ENCODE data around the gene FUBP1.
"Not testable (repeated sequence)": the region's sequence is repeated elsewhere in the genome, so short reads cannot be mapped to it uniquely, and the experiment has no call there.

Gene FUBP1

GRCh38 chr1:77940921-77941570 is 37.8 kb downstream of the FUBP1 start:
- no peak for DNase-seq

DNA sequence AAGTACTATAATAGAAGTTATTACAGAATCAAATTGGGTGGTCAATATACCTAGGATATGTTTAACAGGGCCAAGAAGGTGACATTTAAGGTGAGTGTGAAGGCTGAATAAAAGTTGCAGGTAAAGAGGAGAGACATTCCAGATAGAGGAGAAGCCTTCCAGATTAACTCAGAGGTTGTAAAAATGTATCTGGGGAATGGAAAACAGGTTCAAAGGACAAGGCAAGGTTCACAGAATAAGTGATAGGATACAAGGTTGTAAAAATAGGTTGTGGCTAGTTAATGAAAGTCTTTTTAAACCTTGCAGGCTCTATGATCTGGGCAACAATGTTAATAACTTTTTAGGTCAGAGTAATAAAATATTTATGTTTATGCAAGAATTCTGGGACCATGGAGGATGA is 40.2 kb downstream of the FUBP1 start:
- DNase-seq: no peak

DNA sequence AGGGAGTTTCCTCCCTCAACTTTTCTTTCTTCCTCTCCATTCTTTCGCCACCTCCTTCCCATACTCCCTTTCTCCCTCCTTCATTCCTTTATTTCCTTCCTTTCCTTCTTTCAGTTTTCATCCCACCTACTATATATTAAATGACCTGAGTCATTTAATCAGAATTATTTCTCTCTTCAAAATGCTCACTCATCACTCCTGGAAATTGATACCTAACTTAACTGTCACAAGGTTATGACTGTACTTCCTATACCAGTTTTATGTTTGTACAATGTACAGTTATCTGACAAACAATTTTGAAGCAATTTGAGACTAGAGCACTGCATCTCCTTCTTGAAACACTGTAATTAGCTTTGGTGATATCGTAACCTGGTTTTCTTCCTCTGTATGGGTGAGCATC is 49.1 kb downstream of the FUBP1 start:
- no peak for DNase-seq

- no peak for DNase-seq
Measured at GRCh38 chr1:77927414-77927813, 51.5 kb downstream of the FUBP1 start.

GRCh38 chr1:77926561-77927357 is 52.1 kb downstream of the FUBP1 start:
- DNase-seq: no peak

DNA sequence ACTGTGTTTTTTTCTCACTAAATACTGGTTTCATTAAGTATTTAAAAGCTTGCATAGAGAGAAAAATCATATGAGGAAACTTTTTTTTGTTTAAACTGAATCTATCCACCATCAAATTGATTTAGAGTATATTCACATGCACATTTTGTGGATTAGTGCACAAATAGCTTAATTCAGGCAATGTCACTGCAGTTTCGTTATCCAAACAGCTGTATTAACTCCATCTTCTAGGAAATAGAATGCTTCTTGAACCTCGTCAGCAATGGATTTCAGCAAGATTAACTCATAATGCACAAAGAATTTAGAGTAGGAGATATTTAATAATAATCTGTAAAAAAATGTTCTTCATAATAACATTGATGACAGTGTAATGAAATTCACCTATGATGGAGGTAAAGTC is 52.9 kb downstream of the FUBP1 start:
- no peak for DNase-seq

DNA sequence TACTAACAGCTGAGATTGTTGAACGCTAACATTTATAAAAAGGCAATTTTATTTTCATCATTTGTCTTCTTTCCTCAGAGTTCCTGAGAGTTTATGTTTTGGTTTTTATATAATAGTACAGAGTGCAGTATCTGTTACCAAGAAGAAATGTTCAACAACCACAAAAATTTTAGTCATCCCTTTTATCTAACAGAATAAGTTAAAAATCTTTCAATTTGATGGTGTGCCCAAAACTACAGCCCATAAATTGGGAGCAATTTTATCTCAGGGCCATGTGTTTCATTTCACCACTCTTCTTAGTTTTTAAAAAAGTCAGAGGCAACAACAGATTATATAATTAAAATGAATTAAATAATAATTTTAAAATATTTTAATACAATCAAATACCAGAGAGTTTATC is 53.4 kb downstream of the FUBP1 start:
- DNase-seq: no peak

DNA sequence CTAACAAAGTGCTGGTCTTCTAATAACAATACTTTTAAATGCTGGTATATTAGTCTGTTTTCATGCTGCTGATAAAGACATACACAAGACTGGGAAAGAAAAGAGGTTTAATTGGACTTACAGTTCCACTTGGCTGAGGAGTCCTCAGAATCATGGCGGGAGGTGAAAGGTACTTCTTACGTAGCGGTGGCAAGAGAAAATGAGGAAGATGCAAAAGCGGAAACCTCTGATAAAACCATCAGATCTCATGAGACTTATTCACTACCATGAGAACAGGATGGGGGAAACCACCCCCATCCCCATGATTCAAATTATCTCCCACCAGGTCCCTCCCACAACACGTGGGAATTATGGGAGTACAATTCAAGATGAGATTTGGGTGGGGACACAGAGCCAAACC is 60.0 kb downstream of the FUBP1 start:
- DNase-seq: not testable (repeated sequence)

- DNase-seq: no peak
Measured at GRCh38 chr1:77910116-77910515, 68.8 kb downstream of the FUBP1 start.

DNA sequence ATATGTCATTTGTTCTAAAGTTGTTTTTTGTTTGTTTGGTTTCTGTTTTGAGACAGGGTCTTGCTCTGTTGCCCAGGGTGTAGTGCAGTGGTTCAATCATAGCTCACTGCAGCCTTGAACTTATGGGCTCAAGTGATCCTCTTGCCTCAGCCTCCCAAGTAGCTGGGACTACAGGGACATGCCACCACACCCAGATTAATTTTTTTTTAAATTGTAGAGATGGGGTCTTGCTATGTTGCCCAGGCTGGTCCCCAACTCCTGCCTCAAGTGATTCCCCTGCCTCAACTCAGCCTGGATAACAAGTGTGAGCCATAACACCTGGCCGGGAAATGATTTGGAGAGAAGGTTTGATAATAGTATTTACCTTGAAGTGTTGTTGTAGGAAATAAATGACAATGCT is 72.2 kb downstream of the FUBP1 start:
- no peak for DNase-seq

GRCh38 chr1:77906019-77906545 is 72.8 kb downstream of the FUBP1 start:
- no peak for DNase-seq

DNA sequence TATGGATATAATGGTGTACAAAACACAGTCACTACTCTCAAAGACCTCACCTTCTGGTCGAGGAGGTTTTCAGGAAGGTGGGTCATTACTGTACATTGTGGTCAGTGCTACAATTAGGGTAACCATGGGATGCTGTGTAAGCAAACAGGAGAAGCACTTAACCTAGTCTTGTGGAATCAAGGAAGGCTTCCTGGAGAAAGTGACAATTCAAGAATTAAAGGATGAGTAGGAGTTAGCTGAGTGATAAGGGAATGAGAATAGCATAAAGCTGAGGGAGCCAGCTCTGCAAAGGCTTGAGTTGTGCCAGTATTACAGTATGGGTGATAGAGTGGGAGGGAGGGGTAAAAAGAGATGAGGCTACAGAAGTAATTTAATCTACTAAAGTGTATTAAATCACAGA is 73.3 kb downstream of the FUBP1 start:
- DNase-seq: no peak

GRCh38 chr1:77900687-77901293 is 78.1 kb downstream of the FUBP1 start:
- DNase-seq: no peak

DNA sequence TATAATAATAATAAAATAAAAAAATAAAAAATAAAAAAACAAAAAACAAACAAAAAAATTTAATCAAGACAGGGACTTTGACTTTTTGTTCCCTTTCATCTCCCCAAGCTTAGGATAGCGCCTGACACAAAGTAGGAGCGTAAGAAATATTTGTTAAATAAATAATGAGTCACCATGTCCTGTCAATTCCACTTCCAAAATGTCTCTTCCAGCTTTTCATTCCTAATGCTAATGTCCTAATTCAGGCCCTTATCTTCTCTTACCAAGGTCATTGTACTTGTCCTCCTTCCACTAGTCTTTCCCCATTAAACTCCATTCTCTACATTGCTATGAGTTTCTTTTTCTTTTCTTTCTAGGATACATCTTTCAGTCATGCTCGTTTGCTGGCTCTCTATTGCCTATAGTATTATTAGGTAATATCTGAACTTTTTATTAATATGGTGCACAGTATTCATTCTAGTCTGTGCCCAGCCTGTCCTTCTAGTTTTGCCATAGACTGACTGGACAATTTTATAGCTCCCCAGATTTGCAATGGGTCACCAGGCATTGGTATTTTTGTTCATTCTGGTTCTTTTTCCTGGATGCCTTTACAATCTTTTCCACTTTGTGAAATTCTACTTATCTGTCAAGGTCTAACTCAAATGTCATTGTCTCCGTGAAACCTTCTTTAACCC is 79.1 kb downstream of the FUBP1 start:
- DNase-seq: no peak
